Measurements from ENCODE around the gene RER1. TPM values are rescaled to one million over a fixed set of nuclear protein-coding genes. Genes with fewer than 3 reads are reported as not detected.

RER1 gene
- total RNA-seq, 2 donors from 2014 or later = 114 TPM

DNA sequence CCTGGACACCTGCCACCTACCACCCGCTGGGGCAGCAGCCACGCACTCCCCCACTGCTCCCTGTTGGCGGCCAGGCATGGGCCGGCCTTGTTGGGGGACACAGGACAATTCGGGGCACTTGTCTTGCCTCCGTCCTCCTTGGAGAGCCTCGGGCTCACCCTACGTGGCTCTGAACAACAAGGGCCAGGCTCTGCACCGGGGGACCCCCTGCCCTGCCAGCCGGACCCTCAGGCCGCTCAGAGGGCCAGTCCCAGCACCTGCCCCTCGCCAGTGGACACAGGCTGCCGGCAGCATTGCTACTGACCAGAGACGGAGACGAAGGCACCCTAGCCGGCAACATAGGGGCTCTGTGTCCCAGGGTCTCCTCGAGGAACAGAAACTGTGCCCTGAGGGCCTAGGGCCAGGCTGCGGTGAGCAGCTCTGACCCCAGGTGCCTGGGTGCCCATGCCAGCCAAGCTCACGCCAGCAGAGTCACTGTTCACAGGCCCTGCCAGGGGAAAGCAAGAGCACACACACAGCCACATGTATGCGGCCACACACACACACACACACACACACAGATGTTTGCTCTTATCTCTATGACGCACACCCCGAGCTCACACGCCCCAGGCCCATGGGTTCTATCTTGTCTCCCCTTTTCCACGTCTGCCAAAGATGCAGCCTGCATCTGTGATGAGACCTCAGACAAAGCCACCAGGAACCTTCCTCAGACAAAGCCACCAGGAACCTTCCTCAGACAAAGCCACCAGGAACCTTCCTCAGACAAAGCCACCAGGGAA is 46.2 kb upstream of the RER1 start:
- 95 to 98% methylated on average over 16 to 24 of the region's 24 CpGs for WGBS, 2 experiments (ENCODE audit: insufficient coverage in 1 of 2, insufficient read length in 1 of 2)
- no peak overlapping the region for H3K4me3 ChIP-seq (ENCODE audit: low read length)
- H3K36me3 Mint-ChIP-seq (ENCODE audit: low read depth) = no peaks in the 10 kb centered on the region
- H3K36me3 ChIP-seq (ENCODE audit: control insufficient read depth, insufficient read depth, low read length) = no peaks in the 10 kb centered on the region
- no peaks in the 10 kb centered on the region for H3K27me3 ChIP-seq (ENCODE audit: control insufficient read depth, insufficient read depth, low read length, poor library complexity, severe bottlenecking)
- H3K4me1 Mint-ChIP-seq = no peaks in the 10 kb centered on the region
- no peak overlapping the region for H3K27ac ChIP-seq (ENCODE audit: low read depth, low read length)
- no peaks in the 10 kb centered on the region for H3K9me3 ChIP-seq (ENCODE audit: control insufficient read depth, low read length)
- H3K4me1 ChIP-seq (ENCODE audit: control insufficient read depth, insufficient read depth, low read length) = no peaks in the 10 kb centered on the region
- no peak overlapping the region for H3K4me3 Mint-ChIP-seq
- H3K9ac ChIP-seq (ENCODE audit: extremely low read depth, low read length, poor library complexity, severe bottlenecking) = no peak overlapping the region
- H3K27me3 Mint-ChIP-seq (ENCODE audit: insufficient read depth) = no peaks in the 10 kb centered on the region
- DNase-seq = no peak
- no peak overlapping the region for H3K27ac Mint-ChIP-seq
- H3K9me3 Mint-ChIP-seq = no peaks in the 10 kb centered on the region
- TF ChIP-seq, protein P1, sequence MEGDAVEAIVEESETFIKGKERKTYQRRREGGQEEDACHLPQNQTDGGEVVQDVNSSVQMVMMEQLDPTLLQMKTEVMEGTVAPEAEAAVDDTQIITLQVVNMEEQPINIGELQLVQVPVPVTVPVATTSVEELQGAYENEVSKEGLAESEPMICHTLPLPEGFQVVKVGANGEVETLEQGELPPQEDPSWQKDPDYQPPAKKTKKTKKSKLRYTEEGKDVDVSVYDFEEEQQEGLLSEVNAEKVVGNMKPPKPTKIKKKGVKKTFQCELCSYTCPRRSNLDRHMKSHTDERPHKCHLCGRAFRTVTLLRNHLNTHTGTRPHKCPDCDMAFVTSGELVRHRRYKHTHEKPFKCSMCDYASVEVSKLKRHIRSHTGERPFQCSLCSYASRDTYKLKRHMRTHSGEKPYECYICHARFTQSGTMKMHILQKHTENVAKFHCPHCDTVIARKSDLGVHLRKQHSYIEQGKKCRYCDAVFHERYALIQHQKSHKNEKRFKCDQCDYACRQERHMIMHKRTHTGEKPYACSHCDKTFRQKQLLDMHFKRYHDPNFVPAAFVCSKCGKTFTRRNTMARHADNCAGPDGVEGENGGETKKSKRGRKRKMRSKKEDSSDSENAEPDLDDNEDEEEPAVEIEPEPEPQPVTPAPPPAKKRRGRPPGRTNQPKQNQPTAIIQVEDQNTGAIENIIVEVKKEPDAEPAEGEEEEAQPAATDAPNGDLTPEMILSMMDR (conservative IDR thresholded peaks at IDR 0.05) = no peak

DNA sequence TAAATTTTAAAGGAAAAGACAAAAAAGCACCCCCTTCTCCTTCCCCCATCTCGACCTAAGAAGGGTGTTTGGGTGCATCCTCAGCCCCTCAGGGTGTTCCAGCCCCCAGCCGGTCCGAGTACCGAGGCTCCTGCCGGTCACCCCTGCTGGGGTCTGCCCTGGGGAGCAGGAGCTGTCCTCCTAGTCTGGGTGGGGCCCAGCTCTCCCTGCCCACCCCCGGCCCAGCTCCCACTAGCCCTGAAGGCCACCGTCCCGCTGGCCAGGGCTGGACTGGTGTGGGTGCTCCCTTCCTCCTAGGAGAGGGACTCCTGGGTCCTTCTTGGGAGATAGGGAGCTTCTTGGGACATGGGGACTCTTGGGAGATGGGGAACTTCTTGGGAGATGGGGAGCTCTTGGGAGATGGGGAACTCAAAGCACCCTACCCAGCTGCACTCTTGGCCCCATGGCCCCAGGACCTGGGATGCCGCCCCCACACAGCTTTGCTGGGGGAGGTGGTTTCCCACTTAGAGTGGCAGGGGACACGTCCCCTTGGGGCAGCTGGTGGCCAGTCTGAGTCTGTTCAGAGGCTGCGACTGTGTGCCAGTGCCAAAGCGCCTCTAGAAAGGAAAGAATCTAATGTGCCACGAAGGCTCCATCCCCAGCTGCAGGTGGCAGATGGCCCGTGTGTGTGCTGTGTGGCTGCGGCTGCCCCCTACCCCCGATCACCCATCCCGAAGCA is 44.8 kb upstream of the RER1 start:
- no peak for DNase-seq
- WGBS, 2 experiments (ENCODE audit: insufficient coverage in 1 of 2, insufficient read length in 1 of 2) = 92 to 95% methylated on average over 8 to 17 of the region's 17 CpGs
- H3K4me3 Mint-ChIP-seq = no peak overlapping the region
- Histone ChIP-seq H3K4me3 (ENCODE audit: low read length) (no peak overlapping the region), H3K27ac (ENCODE audit: low read depth, low read length) (no peak overlapping the region), H3K9ac (ENCODE audit: extremely low read depth, low read length, poor library complexity, severe bottlenecking) (no peak overlapping the region), H3K9me3 (ENCODE audit: control insufficient read depth, low read length) (no peaks in the 10 kb centered on the region), H3K4me1 (ENCODE audit: control insufficient read depth, insufficient read depth, low read length) (no peaks in the 10 kb centered on the region), H3K36me3 (ENCODE audit: control insufficient read depth, insufficient read depth, low read length) (no peaks in the 10 kb centered on the region), H3K27me3 (ENCODE audit: control insufficient read depth, insufficient read depth, low read length, poor library complexity, severe bottlenecking) (no peaks in the 10 kb centered on the region)
- no peaks in the 10 kb centered on the region for H3K9me3 Mint-ChIP-seq
- no peak overlapping the region for H3K27ac Mint-ChIP-seq
- TF ChIP-seq, protein P1 (conservative IDR thresholded peaks at IDR 0.05) = no peak
- H3K27me3 Mint-ChIP-seq (ENCODE audit: insufficient read depth) = no peaks in the 10 kb centered on the region
- no peaks in the 10 kb centered on the region for H3K36me3 Mint-ChIP-seq (ENCODE audit: low read depth)
- H3K4me1 Mint-ChIP-seq = no peaks in the 10 kb centered on the region

DNA sequence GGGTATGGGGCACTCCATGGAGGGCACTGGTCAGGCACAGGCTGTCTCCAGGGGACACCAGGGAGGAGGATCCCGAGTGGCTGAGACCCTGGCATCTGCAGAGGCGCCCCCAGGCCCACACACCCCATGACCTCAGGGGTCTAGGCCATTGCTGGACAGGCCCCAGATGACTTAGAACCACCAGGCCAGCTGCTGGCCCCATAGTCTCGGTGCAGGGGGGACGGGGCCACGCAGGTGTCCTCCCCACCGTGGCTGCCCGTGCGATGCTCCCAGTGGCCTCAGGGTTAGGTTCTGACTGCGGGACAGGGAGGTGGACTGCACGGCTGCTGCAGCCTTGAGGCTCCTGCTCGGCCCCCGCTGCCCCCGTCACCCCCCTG is 44.2 kb upstream of the RER1 start:
- H3K9ac ChIP-seq (ENCODE audit: extremely low read depth, low read length, poor library complexity, severe bottlenecking) = no peak overlapping the region
- WGBS, 2 experiments (ENCODE audit: insufficient coverage in 1 of 2, insufficient read length in 1 of 2) = 94 to 98% methylated on average over 7 to 13 of the region's 13 CpGs
- H3K36me3 ChIP-seq (ENCODE audit: control insufficient read depth, insufficient read depth, low read length) = no peaks in the 10 kb centered on the region
- H3K9me3 Mint-ChIP-seq = no peaks in the 10 kb centered on the region
- no peak overlapping the region for H3K27ac ChIP-seq (ENCODE audit: low read depth, low read length)
- H3K4me1 Mint-ChIP-seq = no peaks in the 10 kb centered on the region
- H3K36me3 Mint-ChIP-seq (ENCODE audit: low read depth) = no peaks in the 10 kb centered on the region
- no peaks in the 10 kb centered on the region for H3K27me3 Mint-ChIP-seq (ENCODE audit: insufficient read depth)
- no peak overlapping the region for H3K4me3 Mint-ChIP-seq
- no peaks in the 10 kb centered on the region for H3K9me3 ChIP-seq (ENCODE audit: control insufficient read depth, low read length)
- H3K27ac Mint-ChIP-seq = no peak overlapping the region
- no peak overlapping the region for H3K4me3 ChIP-seq (ENCODE audit: low read length)
- no peaks in the 10 kb centered on the region for H3K27me3 ChIP-seq (ENCODE audit: control insufficient read depth, insufficient read depth, low read length, poor library complexity, severe bottlenecking)
- no peak for DNase-seq
- TF ChIP-seq, protein P1 (conservative IDR thresholded peaks at IDR 0.05) = no peak
- no peaks in the 10 kb centered on the region for H3K4me1 ChIP-seq (ENCODE audit: control insufficient read depth, insufficient read depth, low read length)
